HG03108 (cell line): ENCODE data around the gene MMD2.
"Not testable (repeated sequence)": the region's sequence is repeated elsewhere in the genome, so short reads cannot be mapped to it uniquely, and the experiment has no call there.

Experiments
- ATAC-seq: cut with Tn5 transposase; IDR thresholded peaks from one replicate; pipeline ENCODE4 v1.9.1; 2021; ENCODE audit warnings: moderate library complexity; ENCODE audit not compliant: unreplicated experiment

The MMD2 gene

GRCh38 chr7:4904346-4904745, 54.6 kb downstream of the MMD2 start:
- ATAC-seq: no peak

DNA sequence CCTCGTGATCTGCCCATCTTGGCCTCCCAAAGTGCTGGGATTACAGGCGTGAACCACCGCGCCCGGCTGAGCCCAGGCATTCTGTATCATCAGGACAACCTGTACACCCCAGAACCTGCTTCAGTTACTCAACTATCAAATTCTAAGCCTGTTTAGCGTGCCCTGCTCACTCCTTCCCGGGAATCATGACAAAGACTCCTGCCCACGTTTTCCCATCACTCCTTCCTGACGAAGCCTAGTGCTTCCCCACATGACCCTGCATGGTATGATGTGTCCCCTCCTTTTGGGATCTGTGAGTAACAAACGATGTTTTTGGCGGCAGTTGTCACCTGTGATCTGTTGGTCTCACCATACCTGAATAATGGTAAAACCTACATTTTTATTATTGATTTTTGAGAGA, 63.2 kb downstream of the MMD2 start:
- ATAC-seq: no peak

DNA sequence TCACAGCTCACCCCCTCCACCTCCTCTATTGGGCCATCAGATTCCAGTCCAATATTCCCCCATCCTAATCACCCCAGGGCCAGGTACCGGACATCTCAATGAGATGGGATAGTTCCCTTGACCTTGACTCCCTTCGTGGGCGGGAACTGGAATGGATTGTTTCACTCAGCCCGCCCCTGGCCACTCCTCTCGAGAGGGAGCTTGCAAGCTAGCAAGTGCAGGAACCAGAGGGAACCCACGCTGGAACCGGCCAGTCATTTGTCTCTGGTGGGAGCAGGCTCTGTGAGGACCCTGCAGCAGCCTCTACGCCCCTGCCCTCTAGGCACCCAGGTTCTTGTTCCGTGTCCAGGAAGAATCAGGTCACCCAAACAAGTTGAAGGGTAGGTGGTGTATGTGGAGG, 64.5 kb downstream of the MMD2 start:
- no peak for ATAC-seq

DNA sequence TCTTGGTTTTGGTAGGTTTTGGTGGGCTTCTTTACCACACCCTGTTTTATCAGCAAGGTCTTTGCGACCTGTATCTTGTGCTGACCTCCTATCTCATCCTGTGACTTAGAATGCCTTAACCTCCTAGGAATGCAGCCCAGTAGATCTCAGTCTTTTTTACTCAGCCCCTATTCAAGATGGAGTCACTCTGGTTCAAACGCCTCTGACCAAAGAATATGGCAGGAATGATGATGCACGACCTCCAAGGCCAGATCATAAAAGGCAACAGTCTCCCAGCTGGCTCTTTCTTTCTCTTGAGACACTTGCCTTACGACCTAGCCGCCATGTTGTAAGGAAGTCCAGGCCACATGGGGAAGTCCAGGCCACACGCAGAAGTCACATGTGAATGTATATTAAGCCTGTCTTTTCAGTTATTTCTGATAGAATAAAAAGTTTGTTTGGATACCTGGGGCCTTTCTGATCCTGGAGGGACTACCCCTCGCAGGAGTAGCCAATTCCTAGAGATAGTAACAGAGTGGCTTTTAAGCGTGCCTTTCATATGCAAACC, 65.0 kb downstream of the MMD2 start:
- ATAC-seq: no peak

- not testable (repeated sequence) for ATAC-seq
Measured at GRCh38 chr7:4893188-4893587, 65.8 kb downstream of the MMD2 start.

- ATAC-seq: not testable (repeated sequence)
Measured at GRCh38 chr7:4891522-4891921, 67.5 kb downstream of the MMD2 start.

DNA sequence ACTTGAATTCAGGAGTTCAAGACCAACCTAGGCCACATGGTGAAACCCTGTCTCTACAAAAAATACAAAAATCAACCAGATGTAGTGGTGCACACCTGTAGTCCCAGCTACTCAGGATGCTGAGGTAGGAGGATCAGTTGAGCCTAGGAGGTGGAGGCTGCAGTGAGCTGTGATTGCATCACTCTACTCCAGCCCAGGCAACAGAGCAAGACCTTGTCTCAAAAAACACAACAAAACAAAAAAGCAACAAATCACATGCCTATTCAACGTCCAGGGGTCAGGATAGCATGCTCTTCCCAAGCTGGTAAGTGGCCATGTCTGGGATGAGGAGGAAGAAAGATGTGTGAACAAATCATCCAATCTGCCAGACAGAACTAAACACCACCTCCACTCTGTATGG, 69.3 kb downstream of the MMD2 start:
- ATAC-seq: no peak

- no peak for ATAC-seq
Measured at GRCh38 chr7:4888161-4888560, 70.8 kb downstream of the MMD2 start.

GRCh38 chr7:4886671-4887070, 72.3 kb downstream of the MMD2 start:
- no peak for ATAC-seq

GRCh38 chr7:4885317-4885807, 73.6 kb downstream of the MMD2 start:
- no peak for ATAC-seq

DNA sequence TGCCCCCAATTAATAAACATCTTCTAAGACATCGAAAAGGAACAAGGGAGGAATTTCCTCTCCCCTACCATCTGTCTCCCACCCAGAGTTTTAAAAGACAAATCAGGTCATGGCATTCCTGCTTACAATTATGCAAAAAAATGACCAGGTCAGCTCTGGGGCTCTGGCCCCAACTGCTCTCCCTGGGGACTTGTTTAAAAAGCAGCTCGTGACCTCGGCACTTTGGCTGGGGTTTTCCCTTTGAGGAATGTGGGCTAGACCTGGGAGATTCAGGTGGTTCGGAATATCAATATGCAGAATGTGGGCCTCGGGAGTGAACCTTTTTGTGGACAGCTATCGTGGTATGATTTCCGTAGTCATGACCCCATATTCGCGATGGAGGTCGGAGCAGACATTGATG, 74.8 kb downstream of the MMD2 start:
- no peak for ATAC-seq

GRCh38 chr7:4883372-4884144, 75.4 kb downstream of the MMD2 start, which contains the start of gene RADIL:
TSS of gene RADIL (minus strand) at chr7:4883716. CDS start at chr7:4878139, 5,577 bp downstream.
- peak; percentile 71 for ATAC-seq

DNA sequence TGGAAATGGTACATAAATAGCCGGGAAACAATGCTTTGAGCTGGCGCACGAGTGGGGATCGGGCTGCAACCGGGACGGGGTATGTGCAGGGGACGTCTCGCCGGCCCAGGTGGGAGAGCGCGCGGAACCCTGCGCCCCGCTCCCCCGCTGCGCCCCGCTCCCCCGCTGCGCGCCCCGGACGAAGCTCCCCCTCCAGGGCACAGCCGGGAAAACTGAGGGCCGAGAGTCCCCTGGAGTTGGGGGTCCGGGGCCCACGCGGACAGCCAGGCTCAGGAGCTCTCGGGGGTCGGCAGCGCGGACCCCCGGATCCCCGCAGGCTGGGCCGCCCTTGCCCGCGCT, 76.0 kb downstream of the MMD2 start:
- no peak for ATAC-seq

DNA sequence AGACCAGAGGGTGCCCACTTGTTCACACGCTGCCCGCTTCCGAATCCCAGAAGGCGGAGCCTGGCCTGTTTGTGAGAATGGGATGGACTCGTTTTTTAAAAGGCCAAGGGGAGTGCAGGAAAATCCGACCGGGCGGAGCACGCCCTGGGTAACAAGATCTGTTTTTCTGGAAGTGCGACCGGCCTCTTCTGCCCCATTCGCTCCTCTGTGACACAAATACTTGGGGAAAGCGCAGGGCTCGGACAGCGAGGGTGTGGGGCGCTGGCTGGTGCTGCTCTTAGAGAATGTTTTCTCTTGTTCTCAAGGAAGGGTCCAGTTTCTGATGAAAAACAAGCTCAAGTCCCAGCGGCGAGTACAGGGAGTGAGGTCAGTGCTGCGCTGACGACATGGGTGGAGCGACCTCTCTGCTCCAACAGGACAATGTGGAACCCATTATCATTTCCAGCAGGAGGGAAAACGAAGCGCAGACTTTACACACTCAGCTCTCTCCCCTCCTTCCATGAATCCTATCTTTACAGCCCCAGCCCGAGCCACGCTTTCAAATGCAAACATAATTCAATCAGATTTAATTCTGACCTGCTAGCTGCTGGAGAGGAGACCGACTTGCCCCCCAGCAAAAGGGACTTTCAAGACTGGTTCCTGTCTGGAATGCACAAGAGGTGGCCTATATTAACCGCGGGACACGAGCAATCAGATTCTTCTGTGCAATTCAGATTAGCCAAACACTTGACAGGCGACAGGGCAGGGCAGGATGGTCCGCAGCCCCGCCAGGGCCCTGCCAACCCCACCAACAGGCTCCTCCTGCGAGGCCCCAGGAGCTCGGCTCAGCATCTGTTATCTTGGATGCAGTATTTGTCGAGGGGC, 76.6 kb downstream of the MMD2 start:
- no peak for ATAC-seq

- no peak for ATAC-seq
Measured at GRCh38 chr7:4880218-4880617, 78.8 kb downstream of the MMD2 start.

DNA sequence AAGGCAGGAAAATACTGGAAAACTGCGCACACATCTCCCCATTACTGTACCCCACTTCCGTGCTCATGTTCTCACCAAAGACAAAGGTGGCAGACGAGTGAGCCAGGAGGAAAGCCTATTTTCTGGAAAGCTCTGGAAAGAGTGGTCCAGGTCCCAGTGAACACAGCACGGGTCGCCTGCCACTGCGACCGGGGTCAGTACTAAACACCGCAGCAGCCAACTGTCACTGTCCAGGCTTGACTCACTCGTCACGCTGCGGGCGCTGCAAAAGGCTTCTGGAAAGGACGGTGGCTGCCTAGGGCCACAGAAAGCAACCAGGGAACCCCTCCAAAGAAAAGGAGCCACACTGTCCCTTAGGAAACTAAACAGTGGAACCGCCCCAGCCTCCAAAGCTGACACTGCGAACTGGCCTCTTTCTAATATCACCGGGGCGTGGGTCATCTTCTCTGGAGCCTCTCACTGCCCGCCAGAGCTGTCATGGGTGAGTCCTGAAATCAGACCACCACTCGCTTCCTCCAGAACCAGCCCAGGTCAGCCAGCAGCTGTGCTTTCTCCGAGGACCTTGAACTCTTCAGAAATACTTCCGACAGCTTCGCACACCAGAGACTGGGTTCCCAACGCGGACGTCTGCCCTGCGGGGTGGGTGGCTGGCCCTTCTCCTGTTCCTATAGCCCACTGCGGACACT, 79.4 kb downstream of the MMD2 start:
- ATAC-seq: no peak

DNA sequence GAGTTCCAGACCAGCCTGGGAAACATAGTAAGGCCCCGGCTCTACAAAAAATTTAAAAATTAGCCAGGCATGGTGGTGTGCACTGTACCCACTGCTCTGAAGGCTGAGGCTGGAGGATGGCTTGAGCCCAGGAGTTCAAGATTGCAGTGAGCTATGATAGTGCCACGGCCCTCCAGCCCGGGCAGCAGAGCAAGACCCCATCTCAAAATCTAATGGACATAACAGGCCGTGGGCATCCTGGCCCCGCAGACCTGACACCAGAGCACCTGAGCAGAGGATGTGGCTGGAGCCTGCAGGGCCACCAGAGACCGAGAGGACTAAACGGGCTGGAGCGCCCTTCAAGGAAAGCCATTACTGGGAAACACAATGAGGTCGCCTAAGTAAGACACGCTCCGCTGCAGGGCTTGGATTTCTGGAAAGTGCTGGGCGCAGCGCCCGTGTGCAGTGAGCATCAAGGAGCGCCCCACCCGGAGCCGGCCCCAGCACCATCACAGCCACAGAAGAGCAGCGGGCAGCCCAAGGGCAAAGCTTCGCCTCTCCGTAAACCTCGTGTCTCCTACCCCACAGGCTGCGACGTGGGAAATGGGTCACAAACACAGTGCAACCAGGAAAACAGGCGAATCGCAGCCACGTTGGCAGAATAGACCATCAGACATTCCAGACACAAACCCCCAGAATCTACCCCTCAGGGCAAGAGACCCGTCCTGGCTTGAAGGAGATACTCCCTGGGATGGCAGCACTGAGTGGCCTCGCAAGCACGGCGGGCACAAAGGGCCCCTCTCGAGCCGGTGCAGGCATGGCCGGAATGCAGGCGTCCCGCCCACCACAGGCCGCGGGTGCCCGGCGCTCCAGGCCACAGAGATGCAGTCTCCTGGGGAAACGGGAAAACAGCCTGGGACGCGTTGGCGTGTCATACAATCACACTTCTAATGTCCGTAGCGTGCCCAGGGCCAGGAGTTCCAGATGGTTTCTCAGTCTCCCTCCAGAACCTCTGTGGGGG, 80.4 kb downstream of the MMD2 start:
- ATAC-seq: no peak

DNA sequence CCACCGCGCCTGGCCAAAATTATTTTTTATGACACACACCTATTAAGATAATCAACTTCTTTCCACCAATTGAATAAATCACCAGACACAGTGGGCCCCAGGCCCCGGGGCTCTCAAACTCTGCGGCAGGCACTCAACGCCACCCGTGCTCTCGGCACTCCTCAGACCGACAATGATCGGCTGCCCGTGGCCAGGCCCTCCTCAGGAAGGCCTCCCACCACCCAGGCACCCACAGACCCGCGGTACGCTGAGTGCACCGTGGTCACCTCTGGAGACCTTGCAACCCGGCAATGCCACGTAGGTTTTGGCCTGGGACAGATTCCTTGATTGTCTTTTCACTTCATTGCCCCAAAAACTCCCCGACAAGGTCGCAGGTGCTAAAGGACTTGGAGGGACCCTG, 82.4 kb downstream of the MMD2 start:
- no peak for ATAC-seq

DNA sequence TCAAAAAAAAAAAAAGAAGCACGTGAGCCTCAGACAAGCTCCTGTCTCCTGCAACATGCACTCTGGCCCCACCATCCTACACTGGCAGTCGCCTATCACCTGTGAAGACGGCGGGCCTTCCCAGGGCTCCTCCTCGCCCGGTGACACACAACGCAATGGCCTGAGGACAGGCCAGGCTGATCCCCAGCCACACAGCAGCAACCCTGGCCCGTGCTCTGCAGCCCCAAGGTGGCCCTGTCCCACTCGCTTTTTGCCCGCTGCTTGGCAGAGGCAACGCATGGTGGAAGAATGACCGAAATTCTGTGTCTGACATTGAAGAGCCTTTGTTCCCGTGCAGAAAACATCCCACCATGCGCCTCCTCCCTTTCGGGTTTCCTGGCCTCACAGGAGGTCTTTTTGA, 83.6 kb downstream of the MMD2 start:
- ATAC-seq: no peak
